Measurements from ENCODE around the gene ECSCR. TPM values are rescaled to one million over a fixed set of nuclear protein-coding genes. Genes with fewer than 3 reads are reported as not detected.

The ECSCR gene
- total RNA-seq, 1 experiment from 2014 or later = not detected

DNA sequence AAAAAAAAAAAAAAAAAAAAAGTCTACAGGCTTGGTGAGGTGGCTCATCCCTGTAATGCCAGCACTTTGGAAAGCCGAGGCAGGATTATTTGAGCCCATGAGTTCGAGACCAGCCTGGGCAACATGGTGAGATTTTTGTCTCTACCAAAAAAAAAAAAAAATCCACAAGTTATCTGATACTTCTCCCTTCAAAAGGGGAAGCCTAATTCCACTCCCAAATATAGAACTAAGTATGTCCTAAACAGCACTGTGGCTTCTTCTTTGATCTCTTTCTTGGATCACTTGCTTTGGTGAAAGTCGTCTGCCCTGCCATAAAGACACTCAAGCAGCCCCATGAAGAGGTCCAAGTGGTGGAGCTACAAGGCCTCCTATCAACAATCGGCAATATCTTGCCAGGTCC, 38.8 kb upstream of the ECSCR start:
- POLR2A ChIA-PET = no interaction called here
- ATAC-seq = no peak
- Histone ChIP-seq H3K4me1 (ENCODE audit: control insufficient read depth, insufficient read depth, low read length) (no peaks in the 10 kb centered on the region), H3K27me3 (ENCODE audit: control insufficient read depth, insufficient read depth, low read length) (no peaks in the 10 kb centered on the region), H3K4me3 (ENCODE audit: low read depth in 2 of 2, low read length in 2 of 2) (no peak overlapping the region), H3K27ac (ENCODE audit: low read length) (no peak overlapping the region), H3K9me3 (ENCODE audit: control insufficient read depth, insufficient read depth, low read depth, low read length) (no peaks in the 10 kb centered on the region), H3K36me3 (ENCODE audit: control insufficient read depth, insufficient read depth, low read length) (no peaks in the 10 kb centered on the region)
- no peak for DNase-seq (ENCODE audit: low read depth, low spot score)
- CTCF ChIA-PET = no interaction called here
- no TSS peak for BruUV-seq (replicated peaks)
- in situ Hi-C loops (cut with HindIII; ENCODE audit: low pct_unique_long_range_greater_than_20kb, low sequenced_read_pairs) (loop anchor here (25.0 kb wide), 1 partner anchor 89 kb away; the partner anchor contains the start of gene SPATA24), intact Hi-C loops (cut with micrococcal nuclease; ENCODE audit: unreplicated experiment) (no loop called here)
- TF ChIP-seq, protein P1, sequence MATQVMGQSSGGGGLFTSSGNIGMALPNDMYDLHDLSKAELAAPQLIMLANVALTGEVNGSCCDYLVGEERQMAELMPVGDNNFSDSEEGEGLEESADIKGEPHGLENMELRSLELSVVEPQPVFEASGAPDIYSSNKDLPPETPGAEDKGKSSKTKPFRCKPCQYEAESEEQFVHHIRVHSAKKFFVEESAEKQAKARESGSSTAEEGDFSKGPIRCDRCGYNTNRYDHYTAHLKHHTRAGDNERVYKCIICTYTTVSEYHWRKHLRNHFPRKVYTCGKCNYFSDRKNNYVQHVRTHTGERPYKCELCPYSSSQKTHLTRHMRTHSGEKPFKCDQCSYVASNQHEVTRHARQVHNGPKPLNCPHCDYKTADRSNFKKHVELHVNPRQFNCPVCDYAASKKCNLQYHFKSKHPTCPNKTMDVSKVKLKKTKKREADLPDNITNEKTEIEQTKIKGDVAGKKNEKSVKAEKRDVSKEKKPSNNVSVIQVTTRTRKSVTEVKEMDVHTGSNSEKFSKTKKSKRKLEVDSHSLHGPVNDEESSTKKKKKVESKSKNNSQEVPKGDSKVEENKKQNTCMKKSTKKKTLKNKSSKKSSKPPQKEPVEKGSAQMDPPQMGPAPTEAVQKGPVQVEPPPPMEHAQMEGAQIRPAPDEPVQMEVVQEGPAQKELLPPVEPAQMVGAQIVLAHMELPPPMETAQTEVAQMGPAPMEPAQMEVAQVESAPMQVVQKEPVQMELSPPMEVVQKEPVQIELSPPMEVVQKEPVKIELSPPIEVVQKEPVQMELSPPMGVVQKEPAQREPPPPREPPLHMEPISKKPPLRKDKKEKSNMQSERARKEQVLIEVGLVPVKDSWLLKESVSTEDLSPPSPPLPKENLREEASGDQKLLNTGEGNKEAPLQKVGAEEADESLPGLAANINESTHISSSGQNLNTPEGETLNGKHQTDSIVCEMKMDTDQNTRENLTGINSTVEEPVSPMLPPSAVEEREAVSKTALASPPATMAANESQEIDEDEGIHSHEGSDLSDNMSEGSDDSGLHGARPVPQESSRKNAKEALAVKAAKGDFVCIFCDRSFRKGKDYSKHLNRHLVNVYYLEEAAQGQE (IDR thresholded peaks at IDR 0.05; ENCODE audit: insufficient read depth in 1 of 2, low read depth in 2 of 2, low read length in 1 of 2) = no peak
- TF ChIP-seq SIN3A (IDR thresholded peaks at IDR 0.05; ENCODE audit: borderline replicate concordance, insufficient read depth, low read depth, low read length) (no peak), POLR2AphosphoS5 (IDR thresholded peaks at IDR 0.05; ENCODE audit: low read depth, low read length) (no peak), TCF7L2 (IDR thresholded peaks at IDR 0.05; ENCODE audit: low read depth, low read length) (no peak)
- TF ChIP-seq, protein P2, sequence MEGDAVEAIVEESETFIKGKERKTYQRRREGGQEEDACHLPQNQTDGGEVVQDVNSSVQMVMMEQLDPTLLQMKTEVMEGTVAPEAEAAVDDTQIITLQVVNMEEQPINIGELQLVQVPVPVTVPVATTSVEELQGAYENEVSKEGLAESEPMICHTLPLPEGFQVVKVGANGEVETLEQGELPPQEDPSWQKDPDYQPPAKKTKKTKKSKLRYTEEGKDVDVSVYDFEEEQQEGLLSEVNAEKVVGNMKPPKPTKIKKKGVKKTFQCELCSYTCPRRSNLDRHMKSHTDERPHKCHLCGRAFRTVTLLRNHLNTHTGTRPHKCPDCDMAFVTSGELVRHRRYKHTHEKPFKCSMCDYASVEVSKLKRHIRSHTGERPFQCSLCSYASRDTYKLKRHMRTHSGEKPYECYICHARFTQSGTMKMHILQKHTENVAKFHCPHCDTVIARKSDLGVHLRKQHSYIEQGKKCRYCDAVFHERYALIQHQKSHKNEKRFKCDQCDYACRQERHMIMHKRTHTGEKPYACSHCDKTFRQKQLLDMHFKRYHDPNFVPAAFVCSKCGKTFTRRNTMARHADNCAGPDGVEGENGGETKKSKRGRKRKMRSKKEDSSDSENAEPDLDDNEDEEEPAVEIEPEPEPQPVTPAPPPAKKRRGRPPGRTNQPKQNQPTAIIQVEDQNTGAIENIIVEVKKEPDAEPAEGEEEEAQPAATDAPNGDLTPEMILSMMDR (IDR thresholded peaks at IDR 0.05) = no peak

DNA sequence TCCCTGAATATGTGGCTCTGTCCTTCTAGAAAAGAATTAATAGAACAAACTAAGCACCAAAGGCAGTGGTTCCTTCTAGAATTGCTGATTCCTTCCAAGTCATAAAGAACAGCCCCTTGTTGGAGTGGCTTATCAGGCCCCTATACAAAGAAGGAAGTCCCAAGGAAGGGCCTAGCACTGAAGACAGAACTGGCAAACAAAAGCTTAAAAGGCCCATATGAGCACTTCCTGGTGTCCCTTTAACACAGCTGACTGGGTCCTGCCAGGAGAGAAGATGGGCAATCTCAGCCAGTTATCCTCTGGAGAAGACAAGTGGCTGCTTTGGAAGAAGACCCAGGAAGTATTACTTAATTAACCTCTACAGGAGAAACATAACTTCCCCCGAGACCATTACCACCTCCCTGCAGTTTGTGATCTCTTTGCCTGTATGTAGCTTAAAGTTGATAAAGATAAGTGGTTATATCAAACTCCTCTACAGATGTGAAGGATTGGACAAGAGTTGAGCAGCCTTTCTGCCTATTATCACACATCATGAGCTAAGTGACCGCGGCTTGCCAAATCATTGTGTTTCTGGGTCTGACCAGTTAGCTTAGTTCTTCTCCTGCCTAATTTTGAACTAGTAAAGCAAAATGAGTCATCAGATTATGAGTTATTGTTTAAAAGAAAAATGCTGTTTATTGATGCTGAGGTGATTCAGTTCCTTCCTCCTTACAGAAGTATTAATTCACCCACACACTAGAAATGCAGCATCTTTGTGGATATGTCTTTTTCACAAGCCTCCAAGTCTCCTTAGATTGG, 33.3 kb upstream of the ECSCR start:
- H3K4me1 ChIP-seq (ENCODE audit: control insufficient read depth, insufficient read depth, low read length) = peaks cover 8% of the 10 kb centered on the region
- ATAC-seq = 0 out of 2 replicates have a peak, but pooled peaks have one; percentile 35
- intact Hi-C loops (cut with micrococcal nuclease; ENCODE audit: unreplicated experiment) = no loop called here
- H3K4me3 ChIP-seq (ENCODE audit: low read depth in 2 of 2, low read length in 2 of 2) = no peak overlapping the region
- DNase-seq (ENCODE audit: low read depth, low spot score) = no peak
- no peaks in the 10 kb centered on the region for H3K36me3 ChIP-seq (ENCODE audit: control insufficient read depth, insufficient read depth, low read length)
- ChIA-PET POLR2A (no interaction called here), CTCF (no interaction called here)
- no peaks in the 10 kb centered on the region for H3K27me3 ChIP-seq (ENCODE audit: control insufficient read depth, insufficient read depth, low read length)
- no TSS peak for BruUV-seq (replicated peaks)
- H3K9me3 ChIP-seq (ENCODE audit: control insufficient read depth, insufficient read depth, low read depth, low read length) = no peaks in the 10 kb centered on the region
- H3K27ac ChIP-seq (ENCODE audit: low read length) = no peak overlapping the region
- in situ Hi-C loops (cut with HindIII; ENCODE audit: low pct_unique_long_range_greater_than_20kb, low sequenced_read_pairs) = no loop called here
- TF ChIP-seq, protein P2 (IDR thresholded peaks at IDR 0.05) = no peak
- TF ChIP-seq, protein P1 (IDR thresholded peaks at IDR 0.05; ENCODE audit: insufficient read depth in 1 of 2, low read depth in 2 of 2, low read length in 1 of 2) = no peak
- no peak for TF ChIP-seq SIN3A (IDR thresholded peaks at IDR 0.05; ENCODE audit: borderline replicate concordance, insufficient read depth, low read depth, low read length)
- no peak for TF ChIP-seq POLR2AphosphoS5 (IDR thresholded peaks at IDR 0.05; ENCODE audit: low read depth, low read length)
- no peak for TF ChIP-seq TCF7L2 (IDR thresholded peaks at IDR 0.05; ENCODE audit: low read depth, low read length)
